ENCODE data around the gene KLHL18.
"Not testable (repeated sequence)": the region's sequence is repeated elsewhere in the genome, so short reads cannot be mapped to it uniquely, and the experiment has no call there.

KLHL18 gene

GRCh38 chr3:47365213-47366153 lies 82.7 kb downstream of the KLHL18 start:
- no peak for DNase-seq (ENCODE audit: low spot score)

- no peak for DNase-seq (ENCODE audit: low spot score)
Observed at GRCh38 chr3:47366833-47367232, 84.1 kb downstream of the KLHL18 start.

GRCh38 chr3:47367631-47368030 lies 84.9 kb downstream of the KLHL18 start:
- no peak for DNase-seq (ENCODE audit: low spot score)

GRCh38 chr3:47370020-47370419 lies 87.3 kb downstream of the KLHL18 start:
- DNase-seq (ENCODE audit: low spot score), result not testable (repeated sequence)

GRCh38 chr3:47370887-47371697 lies 88.3 kb downstream of the KLHL18 start:
- DNase-seq (ENCODE audit: low spot score), result no peak

- DNase-seq (ENCODE audit: low spot score), result no peak
Observed at GRCh38 chr3:47374587-47374986, 91.8 kb downstream of the KLHL18 start.

GRCh38 chr3:47376393-47376792 lies 93.6 kb downstream of the KLHL18 start:
- no peak for DNase-seq (ENCODE audit: low spot score)

GRCh38 chr3:47377186-47377585 lies 94.4 kb downstream of the KLHL18 start:
- no peak for DNase-seq (ENCODE audit: low spot score)

- DNase-seq (ENCODE audit: low spot score), result no peak
Observed at GRCh38 chr3:47378869-47379268, 96.1 kb downstream of the KLHL18 start.

- DNase-seq (ENCODE audit: low spot score), result no peak
Observed at GRCh38 chr3:47379411-47379899, 96.7 kb downstream of the KLHL18 start.

GRCh38 chr3:47380026-47380600 lies 97.4 kb downstream of the KLHL18 start:
- no peak for DNase-seq (ENCODE audit: low spot score)

GRCh38 chr3:47380601-47381316 lies 98.0 kb downstream of the KLHL18 start, which contains the start of gene PTPN23:
Gene PTPN23, plus strand, starts transcription at chr3:47381021. Its CDS starts 76 bp downstream, at chr3:47381097.
- peak; percentile 99 for DNase-seq (ENCODE audit: low spot score)

- peak; percentile 90 for DNase-seq (ENCODE audit: low spot score)
Observed at GRCh38 chr3:47381317-47382157, 98.8 kb downstream of the KLHL18 start.

GRCh38 chr3:47384425-47384824 lies 101.7 kb downstream of the KLHL18 start:
- no peak for DNase-seq (ENCODE audit: low spot score)

GRCh38 chr3:47385007-47385406 lies 102.3 kb downstream of the KLHL18 start:
- DNase-seq (ENCODE audit: low spot score), result no peak

- DNase-seq (ENCODE audit: low spot score), result no peak
Observed at GRCh38 chr3:47385796-47386195, 103.1 kb downstream of the KLHL18 start.

GRCh38 chr3:47392933-47393332 lies 110.2 kb downstream of the KLHL18 start:
- DNase-seq (ENCODE audit: low spot score), result no peak

GRCh38 chr3:47394140-47394870 lies 111.6 kb downstream of the KLHL18 start:
- DNase-seq (ENCODE audit: low spot score), result no peak

- DNase-seq (ENCODE audit: low spot score), result no peak
Observed at GRCh38 chr3:47394881-47395280, 112.1 kb downstream of the KLHL18 start.
